GM12874 (cell line): ENCODE results near the gene B9D1.

Experiments used
- CTCF ChIP-seq: IDR thresholded peaks from 2 replicates; pipeline ENCODE4 v1.5.1; 2011; ENCODE audit warnings: low read depth, mild to moderate bottlenecking, control low read depth, low read length, moderate library complexity; ENCODE audit not compliant: insufficient read depth

B9D1 gene

GRCh38 chr17:19305761-19306159 lies 56.8 kb downstream of the B9D1 start:
- no peak for TF ChIP-seq CTCF

- TF ChIP-seq CTCF = no peak
Observed at GRCh38 chr17:19305256-19305655, 57.3 kb downstream of the B9D1 start.

- no peak for TF ChIP-seq CTCF
Observed at GRCh38 chr17:19304751-19305150, 57.8 kb downstream of the B9D1 start.

GRCh38 chr17:19304209-19304608 lies 58.3 kb downstream of the B9D1 start:
- no peak for TF ChIP-seq CTCF

- no peak for TF ChIP-seq CTCF
Observed at GRCh38 chr17:19303367-19303776, 59.2 kb downstream of the B9D1 start.

- no peak for TF ChIP-seq CTCF
Observed at GRCh38 chr17:19302791-19303331, 59.7 kb downstream of the B9D1 start.

- no peak for TF ChIP-seq CTCF
Observed at GRCh38 chr17:19301973-19302372, 60.5 kb downstream of the B9D1 start.
